ENCODE results near the gene SPSB2. TPM values are rescaled to one million over a fixed set of nuclear protein-coding genes. Genes with fewer than 3 reads are reported as not detected.
A peak's percentile ranks its signal among the peaks of the same experiment; 100 is the strongest.
"Not testable (repeated sequence)": the region's sequence is repeated elsewhere in the genome, so short reads cannot be mapped to it uniquely, and the experiment has no call there.

The SPSB2 gene
- total RNA-seq, 4 donors from 2014 or later, result 4.3 to 15.8 (median 7.9) TPM

- H3K9me3 ChIP-seq, result no peaks in the 10 kb centered on the region
- 0 to 3% methylated on average over 11 to 55 of the region's 68 CpGs for WGBS, 2 donors
These were observed 41.3 kb upstream of the SPSB2 start, which contains the start of gene ENO2 for GRCh38 chr12:6914246-6914946. ENO2 (plus strand) TSS chr12:6914580; CDS start chr12:6915833, 1,253 bp downstream.

DNA sequence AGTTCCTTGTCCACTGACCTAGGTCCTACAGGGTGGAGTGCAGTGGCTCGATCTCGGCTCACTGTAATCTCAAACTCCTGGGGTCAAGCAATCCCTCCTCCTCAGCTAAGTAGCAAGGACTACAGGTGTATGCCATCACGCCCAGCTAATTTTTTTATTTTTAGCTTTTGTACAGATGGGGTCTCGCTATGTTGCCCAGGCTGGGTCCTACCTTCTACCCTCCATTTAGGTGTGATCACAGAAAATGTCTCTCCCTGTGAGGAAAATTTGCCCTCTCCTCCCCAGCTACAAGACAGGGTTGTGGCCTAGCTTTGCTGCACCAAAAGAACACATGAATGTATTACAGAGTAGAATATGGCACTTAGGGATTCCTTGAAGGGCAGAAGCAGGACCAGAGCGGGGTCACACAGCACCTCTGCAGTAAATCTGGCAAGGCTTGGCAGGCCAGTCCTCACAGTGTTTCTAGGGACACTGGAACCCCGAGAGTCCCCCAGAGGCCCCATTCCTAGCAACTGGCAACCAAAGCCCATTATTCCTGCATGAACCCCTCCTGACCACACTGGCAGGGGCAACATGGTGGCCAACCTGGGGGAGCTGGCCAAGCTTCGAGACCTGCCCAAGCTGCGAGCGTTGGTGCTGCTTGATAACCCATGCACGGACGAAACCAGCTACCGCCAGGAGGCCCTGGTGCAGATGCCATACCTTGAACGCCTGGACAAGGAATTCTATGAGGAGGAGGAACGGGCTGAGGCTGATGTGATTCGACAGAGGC is 39.2 kb upstream of the SPSB2 start:
- Histone ChIP-seq H3K9me3 (no peaks in the 10 kb centered on the region), H3K27me3 (peaks cover 0 to 10% (median 0%) of the 10 kb centered on the region in 4 donors), H3K4me3 (no peak overlapping the region), H3K4me1 (peaks cover 13 to 28% (median 14%) of the 10 kb centered on the region in 3 donors), H3K27ac (no peak overlapping the region), H3K36me3 (peaks cover 0 to 19% (median 0%) of the 10 kb centered on the region in 3 donors)
- no peak for DNase-seq
- WGBS, 2 donors, result 82 to 91% methylated on average over 10 to 13 of the region's 15 CpGs
- intact Hi-C loops (cut with DNase I), result no loop called here
- TF ChIP-seq POLR2A (IDR thresholded peaks at IDR 0.05), result no peak
- TF ChIP-seq, protein P1, sequence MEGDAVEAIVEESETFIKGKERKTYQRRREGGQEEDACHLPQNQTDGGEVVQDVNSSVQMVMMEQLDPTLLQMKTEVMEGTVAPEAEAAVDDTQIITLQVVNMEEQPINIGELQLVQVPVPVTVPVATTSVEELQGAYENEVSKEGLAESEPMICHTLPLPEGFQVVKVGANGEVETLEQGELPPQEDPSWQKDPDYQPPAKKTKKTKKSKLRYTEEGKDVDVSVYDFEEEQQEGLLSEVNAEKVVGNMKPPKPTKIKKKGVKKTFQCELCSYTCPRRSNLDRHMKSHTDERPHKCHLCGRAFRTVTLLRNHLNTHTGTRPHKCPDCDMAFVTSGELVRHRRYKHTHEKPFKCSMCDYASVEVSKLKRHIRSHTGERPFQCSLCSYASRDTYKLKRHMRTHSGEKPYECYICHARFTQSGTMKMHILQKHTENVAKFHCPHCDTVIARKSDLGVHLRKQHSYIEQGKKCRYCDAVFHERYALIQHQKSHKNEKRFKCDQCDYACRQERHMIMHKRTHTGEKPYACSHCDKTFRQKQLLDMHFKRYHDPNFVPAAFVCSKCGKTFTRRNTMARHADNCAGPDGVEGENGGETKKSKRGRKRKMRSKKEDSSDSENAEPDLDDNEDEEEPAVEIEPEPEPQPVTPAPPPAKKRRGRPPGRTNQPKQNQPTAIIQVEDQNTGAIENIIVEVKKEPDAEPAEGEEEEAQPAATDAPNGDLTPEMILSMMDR (IDR thresholded peaks at IDR 0.05), result no peak

More at GRCh38 chr12:6914246-6914946, 41.3 kb upstream of the SPSB2 start, which contains the start of gene ENO2:
- H3K36me3 ChIP-seq, result peaks cover 0 to 30% (median 0%) of the 10 kb centered on the region in 3 donors
- peak within 1 kb of the TSS; percentile 50 to 77 (median 62) for H3K4me3 ChIP-seq
- no peak for DNase-seq
- H3K27ac ChIP-seq, result peak within 1 kb of the TSS; percentile 53 to 89 (median 80)
- intact Hi-C loops (cut with DNase I), result no loop called here
- H3K4me1 ChIP-seq, result peaks cover 13 to 28% (median 14%) of the 10 kb centered on the region in 3 donors
- TF ChIP-seq, protein P1 (IDR thresholded peaks at IDR 0.05), result no peak
- TF ChIP-seq POLR2A (IDR thresholded peaks at IDR 0.05), result peak in 1 of 4 donors; percentile 47
- H3K27me3 ChIP-seq, result peaks cover 0 to 10% (median 0%) of the 10 kb centered on the region in 4 donors

DNA sequence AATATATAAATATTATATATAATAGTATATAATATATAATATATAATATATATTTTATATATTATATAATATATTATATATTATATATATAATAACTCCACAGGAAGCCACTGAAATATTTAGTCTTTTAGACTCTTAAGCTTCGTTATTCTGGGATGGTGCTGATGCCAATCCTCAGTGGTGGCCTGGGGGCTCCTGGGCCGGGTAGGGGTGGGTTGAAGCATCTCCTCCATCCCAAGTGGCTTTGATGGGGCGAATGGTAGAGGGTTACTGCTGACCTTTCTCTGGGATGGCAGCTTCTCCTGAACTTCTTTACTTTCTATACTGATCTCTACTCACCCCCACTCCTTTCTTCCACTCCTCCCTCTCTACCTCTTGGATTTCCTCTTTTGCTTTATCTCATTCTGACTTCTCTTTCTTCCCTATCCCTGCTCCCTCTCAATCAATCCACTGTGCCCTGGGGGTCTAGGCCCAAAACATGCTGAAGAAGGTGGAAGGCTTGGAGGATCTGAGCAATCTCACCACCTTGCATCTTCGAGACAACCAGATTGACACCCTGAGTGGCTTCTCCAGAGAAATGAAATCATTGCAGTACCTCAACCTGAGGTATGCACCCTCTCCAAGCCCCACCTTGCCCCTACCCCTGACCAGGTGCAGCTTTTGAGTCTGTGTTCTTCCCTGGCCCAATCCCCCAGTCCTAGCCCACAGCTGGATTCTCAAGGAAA is 36.5 kb upstream of the SPSB2 start:
- intact Hi-C loops (cut with DNase I), result no loop called here
- no peaks in the 10 kb centered on the region for H3K9me3 ChIP-seq
- 85 to 90% methylated on average over 3 to 4 of the region's 4 CpGs for WGBS, 2 donors

DNA sequence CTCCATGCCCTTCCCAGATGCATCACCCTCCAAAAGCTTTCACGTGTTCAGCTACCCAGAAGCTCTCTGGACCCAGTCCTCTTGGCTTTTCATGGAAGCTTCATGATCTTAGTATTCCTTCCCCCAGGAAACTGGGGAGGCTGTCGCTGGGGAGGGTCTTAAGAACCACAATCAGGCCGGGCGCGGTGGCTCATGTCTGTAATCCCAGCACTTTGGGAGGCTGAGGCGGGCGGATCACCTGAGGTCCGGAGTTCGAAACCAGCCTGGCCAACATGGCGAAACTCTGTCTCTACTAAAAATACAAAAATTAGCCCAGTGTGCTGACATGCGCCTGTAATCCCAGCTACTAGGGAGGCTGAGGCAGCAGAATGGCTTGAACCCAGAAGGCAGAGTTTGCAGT is 35.0 kb upstream of the SPSB2 start:
- peaks cover 0 to 17% (median 9%) of the 10 kb centered on the region in 3 donors for H3K4me1 ChIP-seq
- 93 to 100% methylated on average over 1 to 11 of the region's 11 CpGs for WGBS, 2 donors
- H3K4me3 ChIP-seq; H3K9me3 ChIP-seq; H3K27ac ChIP-seq; DNase-seq; intact Hi-C loops (cut with DNase I); H3K27me3 ChIP-seq: not testable (repeated sequence)
- H3K36me3 ChIP-seq, result peaks cover 0 to 15% (median 0%) of the 10 kb centered on the region in 3 donors

More for the DNA sequence above, 36.5 kb upstream of the SPSB2 start:
- DNase-seq, result no peak
- Histone ChIP-seq H3K4me3 (no peak overlapping the region), H3K27ac (no peak overlapping the region), H3K36me3 (peaks cover 0 to 15% (median 0%) of the 10 kb centered on the region in 3 donors), H3K27me3 (peaks cover 0 to 10% (median 0%) of the 10 kb centered on the region in 4 donors), H3K4me1 (peaks cover 6 to 21% (median 12%) of the 10 kb centered on the region in 3 donors)
- no peak for TF ChIP-seq POLR2A (IDR thresholded peaks at IDR 0.05)
- TF ChIP-seq, protein P1 (IDR thresholded peaks at IDR 0.05), result no peak

GRCh38 chr12:6905414-6906040 is 32.4 kb upstream of the SPSB2 start:
- TF ChIP-seq POLR2A (IDR thresholded peaks at IDR 0.05), result no peak
- TF ChIP-seq, protein P1 (IDR thresholded peaks at IDR 0.05), result no peak
- intact Hi-C loops (cut with DNase I), result no loop called here
- H3K4me3 ChIP-seq, result peak overlapping the region; percentile 56 to 83 (median 66)
- H3K27me3 ChIP-seq, result no peaks in the 10 kb centered on the region
- peaks cover 0 to 17% (median 9%) of the 10 kb centered on the region in 3 donors for H3K4me1 ChIP-seq
- 62 to 66% methylated on average over 5 of the region's 5 CpGs for WGBS, 2 donors
- no peak for DNase-seq
- peaks cover 0 to 15% (median 0%) of the 10 kb centered on the region in 3 donors for H3K36me3 ChIP-seq
- peak overlapping the region; percentile 81 to 87 (median 84) for H3K27ac ChIP-seq
- H3K9me3 ChIP-seq, result no peaks in the 10 kb centered on the region

Data from esophagus squamous epithelium (tissue), 5 donors.